ENCODE results near the gene ZNF787. TPM values are rescaled to one million over a fixed set of nuclear protein-coding genes. Genes with fewer than 3 reads are reported as not detected.

ZNF787 gene
- total and polyA plus RNA-seq, 3 donors from 2014 or later, result 22.3 to 41.4 (median 35.7) TPM

DNA sequence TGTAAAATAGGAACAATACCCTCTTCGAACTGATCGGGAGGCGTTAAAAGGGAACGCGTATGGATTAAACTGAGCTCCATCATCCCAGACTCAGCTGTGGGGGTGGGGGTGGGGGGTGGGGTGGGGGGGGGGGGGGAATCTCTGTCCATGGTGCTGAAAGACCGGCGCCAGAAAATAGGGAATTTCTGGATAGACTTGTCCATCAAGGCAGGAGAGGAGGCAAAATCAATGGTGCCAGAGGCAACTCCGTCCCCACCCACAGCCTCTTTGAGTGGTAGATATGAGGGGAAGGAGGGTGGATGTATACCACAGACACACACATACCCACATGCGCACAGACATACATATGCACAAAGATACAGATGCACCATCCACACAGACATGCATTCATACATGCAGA lies 37.4 kb downstream of the ZNF787 start:
- WGBS, 2 donors, result 34 to 50% methylated on average over 9 of the region's 9 CpGs
- intact Hi-C loops (cut with DNase I; ENCODE audit: low total_unique reads), result no loop called here
- no peak for DNase-seq

DNA sequence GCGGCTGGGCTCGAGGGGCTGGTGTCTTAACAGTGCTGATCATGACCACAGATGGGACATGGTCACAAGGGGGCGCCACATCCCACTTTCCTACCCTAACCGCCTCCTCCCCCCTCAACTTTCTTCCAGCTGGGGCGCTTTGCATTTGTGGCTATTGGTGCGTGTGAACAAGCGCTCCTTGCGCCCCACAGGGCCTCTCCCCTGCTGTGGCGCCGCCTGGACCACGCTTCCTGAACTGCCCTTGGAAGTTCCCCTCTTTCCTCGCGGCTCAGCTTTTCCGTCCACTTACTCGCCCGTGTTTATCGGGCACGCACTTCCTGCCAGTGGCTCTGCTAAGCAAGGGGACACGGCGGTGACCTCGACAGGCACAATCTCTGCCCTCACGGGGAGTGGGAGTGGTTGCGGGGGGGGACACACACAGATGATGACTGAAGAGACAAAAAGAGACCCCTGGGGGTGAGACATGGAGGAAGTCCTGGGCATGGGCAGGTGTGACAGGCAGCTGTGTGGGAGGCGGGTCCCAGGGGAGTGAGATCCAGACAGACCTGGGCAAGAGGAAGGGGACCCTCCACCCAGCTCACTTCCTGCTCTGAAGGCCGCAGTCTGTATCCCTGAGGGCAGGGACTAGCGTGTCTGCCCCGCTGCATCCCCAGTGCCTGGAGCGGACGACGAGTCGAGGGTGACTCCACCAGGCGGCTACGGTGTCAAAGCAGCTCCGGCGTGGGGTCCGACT lies 40.3 kb downstream of the ZNF787 start:
- H3K27me3 ChIP-seq, result no peaks in the 10 kb centered on the region
- no peaks in the 10 kb centered on the region for H3K9me3 ChIP-seq
- H3K36me3 ChIP-seq (ENCODE audit: low read depth, missing control alignments), result no peaks in the 10 kb centered on the region
- H3K4me3 ChIP-seq, result no peak overlapping the region
- intact Hi-C loops (cut with DNase I; ENCODE audit: low total_unique reads), result no loop called here
- 17 to 36% methylated on average over 27 to 36 of the region's 36 CpGs for WGBS, 2 donors
- TF ChIP-seq, protein P1, sequence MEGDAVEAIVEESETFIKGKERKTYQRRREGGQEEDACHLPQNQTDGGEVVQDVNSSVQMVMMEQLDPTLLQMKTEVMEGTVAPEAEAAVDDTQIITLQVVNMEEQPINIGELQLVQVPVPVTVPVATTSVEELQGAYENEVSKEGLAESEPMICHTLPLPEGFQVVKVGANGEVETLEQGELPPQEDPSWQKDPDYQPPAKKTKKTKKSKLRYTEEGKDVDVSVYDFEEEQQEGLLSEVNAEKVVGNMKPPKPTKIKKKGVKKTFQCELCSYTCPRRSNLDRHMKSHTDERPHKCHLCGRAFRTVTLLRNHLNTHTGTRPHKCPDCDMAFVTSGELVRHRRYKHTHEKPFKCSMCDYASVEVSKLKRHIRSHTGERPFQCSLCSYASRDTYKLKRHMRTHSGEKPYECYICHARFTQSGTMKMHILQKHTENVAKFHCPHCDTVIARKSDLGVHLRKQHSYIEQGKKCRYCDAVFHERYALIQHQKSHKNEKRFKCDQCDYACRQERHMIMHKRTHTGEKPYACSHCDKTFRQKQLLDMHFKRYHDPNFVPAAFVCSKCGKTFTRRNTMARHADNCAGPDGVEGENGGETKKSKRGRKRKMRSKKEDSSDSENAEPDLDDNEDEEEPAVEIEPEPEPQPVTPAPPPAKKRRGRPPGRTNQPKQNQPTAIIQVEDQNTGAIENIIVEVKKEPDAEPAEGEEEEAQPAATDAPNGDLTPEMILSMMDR (IDR thresholded peaks at IDR 0.05), result peak; percentile 33 to 42 (median 37)
- no peak for TF ChIP-seq POLR2A (IDR thresholded peaks at IDR 0.05)
- H3K4me1 ChIP-seq, result peaks cover 5% of the 10 kb centered on the region
- DNase-seq, result peak; percentile 90
- no peak overlapping the region for H3K27ac ChIP-seq

More for the DNA sequence above, 37.4 kb downstream of the ZNF787 start:
- H3K36me3 ChIP-seq (ENCODE audit: low read depth, missing control alignments), result no peaks in the 10 kb centered on the region
- H3K27me3 ChIP-seq, result no peaks in the 10 kb centered on the region
- H3K27ac ChIP-seq, result no peak overlapping the region
- no peak overlapping the region for H3K4me3 ChIP-seq
- no peak for TF ChIP-seq POLR2A (IDR thresholded peaks at IDR 0.05)
- TF ChIP-seq, protein P1 (IDR thresholded peaks at IDR 0.05), result no peak
- no peaks in the 10 kb centered on the region for H3K9me3 ChIP-seq
- H3K4me1 ChIP-seq, result peaks cover 5% of the 10 kb centered on the region

DNA sequence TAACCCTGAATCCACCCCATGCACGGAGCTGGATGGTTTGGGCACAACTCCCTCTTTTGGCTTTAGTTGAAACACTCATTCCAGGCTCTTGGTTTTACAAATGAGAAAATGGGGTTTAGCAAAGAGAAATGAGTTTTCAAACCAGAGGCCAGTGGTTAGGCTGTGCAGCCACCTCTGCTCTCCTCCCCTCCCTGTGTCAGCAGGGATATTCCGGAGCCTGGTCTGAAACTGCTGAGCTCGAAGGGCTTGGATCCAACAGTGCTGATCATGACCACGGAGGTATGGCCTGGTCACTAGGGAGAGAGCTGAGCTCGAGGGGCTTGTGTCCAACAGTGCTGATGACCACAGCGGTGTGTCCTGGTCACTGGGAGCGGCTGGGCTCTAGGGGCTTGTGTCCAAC lies 41.5 kb downstream of the ZNF787 start:
- no peaks in the 10 kb centered on the region for H3K36me3 ChIP-seq (ENCODE audit: low read depth, missing control alignments)
- no peaks in the 10 kb centered on the region for H3K9me3 ChIP-seq
- H3K4me3 ChIP-seq, result no peak overlapping the region
- no peak overlapping the region for H3K27ac ChIP-seq
- WGBS, 2 donors, result 62 to 63% methylated on average over 4 of the region's 7 CpGs
- no peak for TF ChIP-seq POLR2A (IDR thresholded peaks at IDR 0.05)
- TF ChIP-seq, protein P1 (IDR thresholded peaks at IDR 0.05), result no peak
- peaks cover 5% of the 10 kb centered on the region for H3K4me1 ChIP-seq
- intact Hi-C loops (cut with DNase I; ENCODE audit: low total_unique reads), result no loop called here
- no peak for DNase-seq
- H3K27me3 ChIP-seq, result no peaks in the 10 kb centered on the region

DNA sequence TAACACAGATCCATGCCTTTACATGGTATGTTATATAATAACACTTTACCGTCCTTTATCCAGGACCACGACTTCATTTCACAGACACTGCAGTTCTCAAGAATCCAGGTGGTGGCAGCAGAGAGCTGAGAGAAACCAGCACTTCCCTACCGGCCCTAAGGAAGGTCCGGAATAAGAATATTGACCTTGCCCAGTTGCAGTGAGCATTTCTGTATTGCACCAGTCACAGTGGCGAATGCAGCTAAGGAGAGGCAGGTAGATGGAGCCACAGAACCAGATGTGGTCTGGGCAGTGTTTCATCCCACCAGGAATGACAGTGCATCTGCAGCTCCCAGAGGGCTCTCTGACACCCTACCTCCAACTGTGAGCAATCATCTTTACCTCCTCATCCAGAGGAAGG lies 44.6 kb downstream of the ZNF787 start:
- H3K27ac ChIP-seq, result no peak overlapping the region
- no peaks in the 10 kb centered on the region for H3K27me3 ChIP-seq
- intact Hi-C loops (cut with DNase I; ENCODE audit: low total_unique reads), result no loop called here
- H3K36me3 ChIP-seq (ENCODE audit: low read depth, missing control alignments), result no peaks in the 10 kb centered on the region
- H3K4me1 ChIP-seq, result peaks cover 5% of the 10 kb centered on the region
- no peaks in the 10 kb centered on the region for H3K9me3 ChIP-seq
- WGBS, 2 donors, result 4 to 21% methylated on average over 5 of the region's 5 CpGs
- H3K4me3 ChIP-seq, result no peak overlapping the region
- TF ChIP-seq, protein P1 (IDR thresholded peaks at IDR 0.05), result peak; percentile 65 to 80 (median 76)
- no peak for TF ChIP-seq POLR2A (IDR thresholded peaks at IDR 0.05)
- DNase-seq, result peak; percentile 69

DNA sequence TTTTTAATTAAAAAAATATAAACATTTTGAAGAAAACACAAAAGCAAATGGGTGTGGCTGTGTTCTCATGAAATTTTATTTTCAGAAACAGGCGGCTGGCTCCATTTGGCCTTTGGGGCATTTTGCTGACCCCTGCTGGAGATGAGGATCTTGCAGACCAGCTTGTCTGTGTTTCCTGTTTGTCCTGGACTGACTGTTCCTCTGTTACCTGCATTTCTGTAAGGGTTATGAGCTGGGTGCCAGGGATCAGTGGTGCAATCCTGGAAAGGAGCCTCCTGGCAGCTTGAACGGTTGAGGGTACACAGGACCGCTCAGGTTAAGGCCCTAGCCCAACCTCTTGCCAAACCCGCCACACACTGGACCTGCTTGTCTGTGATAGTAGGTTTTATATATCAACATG lies 49.9 kb downstream of the ZNF787 start:
- no peak for TF ChIP-seq POLR2A (IDR thresholded peaks at IDR 0.05)
- TF ChIP-seq, protein P1 (IDR thresholded peaks at IDR 0.05), result no peak
- no peak for DNase-seq
- no peaks in the 10 kb centered on the region for H3K27me3 ChIP-seq
- H3K27ac ChIP-seq, result no peak overlapping the region
- H3K4me3 ChIP-seq, result no peak overlapping the region
- H3K9me3 ChIP-seq, result no peaks in the 10 kb centered on the region
- WGBS, 2 donors, result 76 to 80% methylated on average over 2 to 4 of the region's 4 CpGs
- no peaks in the 10 kb centered on the region for H3K36me3 ChIP-seq (ENCODE audit: low read depth, missing control alignments)
- H3K4me1 ChIP-seq, result no peaks in the 10 kb centered on the region
- intact Hi-C loops (cut with DNase I; ENCODE audit: low total_unique reads), result no loop called here

Measured in testis (tissue), 3 donors.